HG03103 (cell line): ENCODE measurements around the gene DDHD1.

ENCODE experiments used
- ATAC-seq: cut with Tn5 transposase; IDR thresholded peaks from one replicate; pipeline ENCODE4 v1.9.1; 2021; ENCODE audit warnings: low read depth; ENCODE audit not compliant: unreplicated experiment

The DDHD1 gene

GRCh38 chr14:53002576-53002975 lies 150.5 kb downstream of the DDHD1 start:
- no peak for ATAC-seq

GRCh38 chr14:53001787-53002378 lies 151.2 kb downstream of the DDHD1 start:
- ATAC-seq = no peak

GRCh38 chr14:52998376-52999015 lies 154.6 kb downstream of the DDHD1 start:
- ATAC-seq = no peak

GRCh38 chr14:52996493-52996892 lies 156.6 kb downstream of the DDHD1 start:
- no peak for ATAC-seq

- no peak for ATAC-seq
Measured at GRCh38 chr14:52995998-52996397, 157.1 kb downstream of the DDHD1 start.

GRCh38 chr14:52992236-52992870 lies 160.8 kb downstream of the DDHD1 start:
- ATAC-seq = no peak

GRCh38 chr14:52988139-52988538 lies 165.0 kb downstream of the DDHD1 start:
- no peak for ATAC-seq

- ATAC-seq = no peak
Measured at GRCh38 chr14:52987514-52987913, 165.6 kb downstream of the DDHD1 start.

GRCh38 chr14:52987042-52987441 lies 166.1 kb downstream of the DDHD1 start:
- ATAC-seq = no peak
